Effector memory CD8-positive, alpha-beta T cell (primary cell): Measurements from ENCODE around the gene CCDC88C.

Source experiments
- ATAC-seq: fragments of 150-1000 bp; cut with Tn5 transposase; replicated peaks from 2 replicates; pipeline ENCODE4 v1.10.0; 2021; ENCODE audit warnings: mild to moderate bottlenecking, moderate library complexity
- DNase-seq, 3 experiments: peaks; one replicate each; pipeline ENCODE4 v3.0.0; 2021
- H3K27ac Mint-ChIP-seq, 2 donors: one replicate each; pipeline ENCODE4 v1.8.0; 2022; ENCODE audit warnings: mild to moderate bottlenecking in 2 of 2, mixed read lengths in 2 of 2, moderate library complexity in 2 of 2
- H3K27me3 Mint-ChIP-seq, 2 donors: one replicate each; pipeline ENCODE4 v1.8.0; 2022; ENCODE audit warnings: mixed read lengths in 2 of 2
- H3K36me3 Mint-ChIP-seq: one replicate; pipeline ENCODE4 v1.8.0; 2022; ENCODE audit warnings: mild to moderate bottlenecking, moderate library complexity, mixed read lengths; ENCODE audit not compliant: insufficient read depth
- H3K4me1 Mint-ChIP-seq, 2 donors: one replicate each; pipeline ENCODE4 v1.8.0; 2022; ENCODE audit warnings: low read depth in 2 of 2, mixed read lengths in 2 of 2
- H3K4me3 Mint-ChIP-seq, 2 donors: one replicate each; pipeline ENCODE4 v1.8.0; 2022; ENCODE audit warnings: mild to moderate bottlenecking in 2 of 2, mixed read lengths in 2 of 2, moderate library complexity in 2 of 2
- H3K9me3 Mint-ChIP-seq, 2 donors: one replicate each; pipeline ENCODE4 v1.8.0; 2022; ENCODE audit warnings: mixed read lengths in 2 of 2

CCDC88C gene

GRCh38 chr14:91322623-91323022, 95.0 kb downstream of the CCDC88C start:
- H3K36me3 Mint-ChIP-seq: peaks cover 99% of the 10 kb centered on the region
- ATAC-seq (no peak), DNase-seq (no peak)
- H3K9me3 Mint-ChIP-seq: no peaks in the 10 kb centered on the region
- peak overlapping the region in 1 of 2 donors; percentile 79 for H3K4me3 Mint-ChIP-seq
- no peaks in the 10 kb centered on the region for H3K27me3 Mint-ChIP-seq
- H3K27ac Mint-ChIP-seq: peak overlapping the region; percentile 98
- peaks cover 47 to 57% of the 10 kb centered on the region in 2 donors for H3K4me1 Mint-ChIP-seq

GRCh38 chr14:91321131-91321530, 96.5 kb downstream of the CCDC88C start:
- H3K4me1 Mint-ChIP-seq: peaks cover 61 to 64% of the 10 kb centered on the region in 2 donors
- DNase-seq (no peak), ATAC-seq (no peak)
- no peaks in the 10 kb centered on the region for H3K27me3 Mint-ChIP-seq
- H3K9me3 Mint-ChIP-seq: no peaks in the 10 kb centered on the region
- H3K27ac Mint-ChIP-seq: peak overlapping the region; percentile 98
- peaks cover 100% of the 10 kb centered on the region for H3K36me3 Mint-ChIP-seq
- no peak overlapping the region for H3K4me3 Mint-ChIP-seq

DNA sequence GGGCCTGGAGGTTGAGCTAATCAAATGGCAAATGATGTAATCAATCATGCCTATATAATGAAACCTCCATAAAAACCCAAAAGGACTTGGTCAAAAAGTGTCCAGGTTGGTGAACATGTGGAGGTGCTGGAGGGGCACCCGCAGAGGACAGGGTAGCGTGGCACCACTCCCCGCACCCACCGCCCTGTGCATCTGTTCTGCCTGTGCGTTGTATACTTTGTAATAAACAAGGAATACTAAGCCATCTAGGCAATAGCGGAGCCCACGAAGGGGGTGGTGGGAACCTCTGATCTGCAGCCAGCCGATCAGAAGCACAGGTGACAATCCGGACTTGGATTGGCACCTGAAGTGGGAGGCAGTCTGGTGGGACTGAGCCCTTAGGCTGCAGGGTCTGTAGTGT, 97.4 kb downstream of the CCDC88C start:
- DNase-seq (no peak), ATAC-seq (no peak)
- peak overlapping the region; percentile 41 to 92 for H3K27ac Mint-ChIP-seq
- no peak overlapping the region for H3K4me3 Mint-ChIP-seq
- peaks cover 100% of the 10 kb centered on the region for H3K36me3 Mint-ChIP-seq
- peaks cover 60 to 64% of the 10 kb centered on the region in 2 donors for H3K4me1 Mint-ChIP-seq
- H3K9me3 Mint-ChIP-seq: no peaks in the 10 kb centered on the region
- no peaks in the 10 kb centered on the region for H3K27me3 Mint-ChIP-seq

DNA sequence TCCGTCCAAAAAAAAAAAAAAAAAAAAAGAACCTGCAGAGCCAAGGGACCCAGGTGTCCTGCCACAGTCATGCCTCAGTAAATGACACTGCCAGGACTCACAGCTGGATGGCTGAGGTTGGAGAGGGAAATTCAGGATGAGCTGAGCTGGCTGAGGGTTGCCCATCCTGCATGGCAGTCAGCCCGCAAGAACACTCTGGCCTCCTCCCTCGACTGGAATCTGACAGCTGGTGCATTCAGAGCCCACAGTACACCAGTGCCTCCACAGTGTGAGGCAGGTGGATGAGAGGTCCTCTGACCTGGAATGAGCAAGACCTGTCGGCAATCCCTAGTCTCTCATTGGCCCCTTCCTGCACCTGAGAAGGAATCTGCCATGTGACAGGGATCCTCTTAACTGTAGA, 98.7 kb downstream of the CCDC88C start:
- Mint-ChIP-seq H3K4me3 (no peak overlapping the region), H3K27me3 (no peaks in the 10 kb centered on the region), H3K4me1 (peaks cover 53 to 58% of the 10 kb centered on the region in 2 donors), H3K36me3 (peaks cover 98% of the 10 kb centered on the region), H3K9me3 (no peaks in the 10 kb centered on the region), H3K27ac (peak overlapping the region; percentile 92 to 93)
- DNase-seq (no peak), ATAC-seq (no peak)

DNA sequence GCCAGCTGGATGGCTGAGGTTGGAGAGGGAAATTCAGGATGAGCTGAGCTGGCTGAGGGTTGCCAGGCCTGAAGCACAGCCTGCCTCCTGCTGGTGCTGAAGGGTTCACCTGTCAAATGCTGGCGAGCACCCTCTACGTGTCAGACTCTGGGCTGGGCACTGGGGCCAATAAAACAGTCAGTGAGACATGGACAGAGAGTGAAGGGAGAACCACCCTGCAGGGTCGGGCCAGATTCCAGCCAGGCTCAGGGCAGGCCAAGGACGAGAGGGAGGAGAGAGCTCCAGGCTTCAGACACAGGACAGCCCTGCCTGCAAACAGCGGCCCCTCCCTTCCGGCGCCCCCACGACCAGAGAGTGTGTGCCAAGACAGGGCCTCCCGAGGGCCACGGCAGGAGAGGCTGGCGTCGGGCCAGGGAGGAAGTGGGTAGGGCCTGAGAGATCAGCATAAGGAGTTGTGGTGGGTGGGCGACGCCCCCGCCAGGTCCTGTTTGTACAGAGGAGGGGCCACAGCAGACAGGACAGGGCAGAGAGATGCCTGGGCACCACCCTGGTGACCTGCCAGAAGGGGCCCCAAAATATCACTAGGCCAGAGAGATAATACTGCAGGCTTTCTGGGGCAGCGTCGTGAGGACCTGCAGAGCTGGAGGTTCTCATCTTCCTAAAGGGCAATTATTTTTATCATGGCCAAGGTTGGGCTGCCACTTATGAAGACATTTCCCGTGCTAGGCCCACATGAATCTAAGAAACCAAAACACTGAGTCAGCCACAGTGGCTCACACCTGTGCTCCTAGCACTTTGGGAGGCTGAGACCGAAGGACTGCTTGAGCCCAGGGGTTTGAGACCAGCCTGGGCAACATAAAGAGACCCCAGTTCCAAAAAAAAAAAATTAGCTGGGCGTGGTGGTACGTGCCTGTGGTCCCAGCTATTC, 100.0 kb downstream of the CCDC88C start:
- no peaks in the 10 kb centered on the region for H3K9me3 Mint-ChIP-seq
- DNase-seq (peak; percentile 74 to 78 (median 76)), ATAC-seq (peak; percentile 48)
- H3K27me3 Mint-ChIP-seq: no peaks in the 10 kb centered on the region
- H3K36me3 Mint-ChIP-seq: peaks cover 98% of the 10 kb centered on the region
- H3K4me1 Mint-ChIP-seq: peaks cover 56 to 59% of the 10 kb centered on the region in 2 donors
- peak overlapping the region; percentile 92 to 93 for H3K27ac Mint-ChIP-seq
- peak overlapping the region; percentile 61 to 83 for H3K4me3 Mint-ChIP-seq

GRCh38 chr14:91316761-91317160, 100.9 kb downstream of the CCDC88C start:
- no peak for ATAC-seq
- H3K4me3 Mint-ChIP-seq: peak overlapping the region; percentile 61 to 83

DNA sequence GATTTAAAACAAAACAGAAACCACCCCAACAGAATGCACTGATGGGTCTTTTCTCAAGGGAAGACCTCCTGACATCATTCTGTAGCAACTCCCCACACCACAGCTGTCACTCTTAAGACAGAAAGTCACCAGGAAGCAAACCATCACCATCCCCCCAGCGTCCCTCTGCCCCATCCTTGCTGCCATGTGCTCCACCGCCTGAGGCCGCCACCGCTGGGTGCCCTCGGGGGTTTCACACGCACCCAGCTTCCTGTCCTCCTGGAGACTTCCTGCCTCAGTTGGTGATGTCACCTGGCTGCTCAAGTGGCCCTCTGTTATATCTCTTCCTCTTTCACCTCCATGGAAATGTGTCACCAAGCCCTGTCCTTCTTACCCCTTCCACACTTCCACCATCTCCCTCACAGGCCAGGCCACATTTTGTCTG, 101.8 kb downstream of the CCDC88C start:
- peak overlapping the region; percentile 61 to 83 for H3K4me3 Mint-ChIP-seq
- no peaks in the 10 kb centered on the region for H3K9me3 Mint-ChIP-seq
- DNase-seq: peak; percentile 84 to 86 (median 86)
- H3K27ac Mint-ChIP-seq: peak overlapping the region; percentile 92 to 93
- H3K36me3 Mint-ChIP-seq: peaks cover 97% of the 10 kb centered on the region
- no peaks in the 10 kb centered on the region for H3K27me3 Mint-ChIP-seq
- H3K4me1 Mint-ChIP-seq: peaks cover 64% of the 10 kb centered on the region in 2 donors
- ATAC-seq: peak; percentile 79

More at GRCh38 chr14:91316761-91317160, 100.9 kb downstream of the CCDC88C start:
- Mint-ChIP-seq H3K27me3 (no peaks in the 10 kb centered on the region), H3K36me3 (peaks cover 97% of the 10 kb centered on the region), H3K4me1 (peaks cover 56 to 59% of the 10 kb centered on the region in 2 donors), H3K9me3 (no peaks in the 10 kb centered on the region), H3K27ac (peak overlapping the region; percentile 92 to 93)
- no peak for DNase-seq

DNA sequence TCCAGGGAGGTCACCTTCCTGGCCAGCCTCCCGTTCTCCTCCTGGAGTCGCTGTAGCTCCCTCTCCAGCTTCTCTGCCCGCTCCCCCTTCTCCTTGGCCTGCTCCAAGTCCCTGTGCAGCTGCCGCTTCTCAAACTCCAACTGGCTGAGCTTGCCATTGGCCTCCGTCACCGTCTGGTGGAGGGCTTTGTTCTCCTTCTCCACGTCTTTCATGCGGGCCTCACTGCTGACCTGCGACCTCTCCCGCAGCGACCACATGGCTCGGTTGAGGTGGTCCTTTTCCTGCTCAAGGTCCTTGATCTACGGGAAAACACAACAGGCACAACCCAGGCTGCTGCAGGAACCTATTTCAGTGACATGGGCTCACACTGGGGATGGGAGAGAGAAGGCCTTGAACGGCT, 103.8 kb downstream of the CCDC88C start:
- Mint-ChIP-seq H3K4me1 (peaks cover 64 to 66% of the 10 kb centered on the region in 2 donors), H3K4me3 (peak overlapping the region in 1 of 2 donors; percentile 20), H3K36me3 (peaks cover 97% of the 10 kb centered on the region), H3K9me3 (no peaks in the 10 kb centered on the region), H3K27me3 (no peaks in the 10 kb centered on the region), H3K27ac (peak overlapping the region in 1 of 2 donors; percentile 94)
- DNase-seq (no peak), ATAC-seq (no peak)

DNA sequence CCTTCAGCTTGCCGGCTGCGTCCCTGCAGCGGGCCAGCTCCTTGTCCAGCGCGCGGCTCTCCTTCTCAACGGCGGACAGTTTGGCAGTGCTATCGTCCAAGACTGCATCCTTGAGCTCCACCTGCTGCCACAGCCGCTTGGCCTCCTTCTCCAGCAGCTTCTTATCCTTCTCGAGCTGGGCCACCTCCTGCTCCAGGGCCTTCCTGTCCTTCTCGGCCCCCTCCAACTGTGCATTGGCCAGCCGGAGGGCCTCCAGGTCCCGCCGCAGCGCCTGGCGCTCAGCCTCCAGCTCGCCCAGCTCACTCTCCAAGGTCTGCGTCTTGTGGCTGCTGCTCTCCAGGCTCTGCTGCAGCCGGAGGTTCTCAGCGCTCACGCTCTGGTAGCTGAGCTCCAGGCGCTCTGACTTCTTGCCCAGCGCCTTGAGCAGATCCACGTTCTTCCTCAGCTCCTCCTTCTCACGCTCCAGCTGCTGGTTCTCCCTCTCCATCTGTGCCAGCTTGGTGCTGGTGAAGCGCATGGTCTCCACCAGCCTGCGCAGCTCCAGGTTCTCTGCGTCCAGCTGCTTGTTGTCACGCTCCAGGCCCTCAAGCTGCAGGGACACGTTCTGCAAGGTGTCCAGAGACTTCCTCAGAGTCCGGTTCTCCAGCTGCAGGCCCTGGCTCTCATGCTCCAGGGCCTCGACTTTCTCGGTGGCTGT, 104.3 kb downstream of the CCDC88C start:
- ATAC-seq (no peak), DNase-seq (no peak)
- H3K4me3 Mint-ChIP-seq: peak overlapping the region; percentile 8 to 20
- H3K27me3 Mint-ChIP-seq: no peaks in the 10 kb centered on the region
- H3K4me1 Mint-ChIP-seq: peaks cover 60 to 65% of the 10 kb centered on the region in 2 donors
- peaks cover 97% of the 10 kb centered on the region for H3K36me3 Mint-ChIP-seq
- H3K9me3 Mint-ChIP-seq: no peaks in the 10 kb centered on the region
- peak overlapping the region; percentile 76 to 94 for H3K27ac Mint-ChIP-seq

DNA sequence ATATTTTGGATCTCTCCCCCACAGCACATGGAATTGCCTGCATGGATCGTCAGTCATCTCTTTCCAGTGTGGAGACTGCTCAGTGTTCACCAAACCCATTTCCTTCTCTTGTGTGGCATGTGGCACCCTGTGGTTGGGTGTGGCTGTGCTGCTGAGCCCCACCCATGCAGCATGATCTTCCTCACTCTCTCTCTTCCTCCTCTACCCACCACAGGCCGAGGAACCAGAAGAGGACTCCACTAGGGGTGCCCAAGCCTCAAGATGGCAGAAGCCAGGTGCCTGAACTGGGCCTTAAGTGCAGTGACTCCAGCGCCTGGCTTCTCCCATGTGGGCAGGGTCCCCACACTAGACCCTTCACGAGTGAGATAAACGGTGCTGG, 106.3 kb downstream of the CCDC88C start:
- H3K27me3 Mint-ChIP-seq: no peaks in the 10 kb centered on the region
- peaks cover 97% of the 10 kb centered on the region for H3K36me3 Mint-ChIP-seq
- no peaks in the 10 kb centered on the region for H3K9me3 Mint-ChIP-seq
- peak overlapping the region; percentile 91 to 92 for H3K27ac Mint-ChIP-seq
- DNase-seq: peak; percentile 45 to 52 (median 51)
- peak; percentile 51 for ATAC-seq
- peaks cover 47 to 56% of the 10 kb centered on the region in 2 donors for H3K4me1 Mint-ChIP-seq
- H3K4me3 Mint-ChIP-seq: peak overlapping the region; percentile 56 to 58

DNA sequence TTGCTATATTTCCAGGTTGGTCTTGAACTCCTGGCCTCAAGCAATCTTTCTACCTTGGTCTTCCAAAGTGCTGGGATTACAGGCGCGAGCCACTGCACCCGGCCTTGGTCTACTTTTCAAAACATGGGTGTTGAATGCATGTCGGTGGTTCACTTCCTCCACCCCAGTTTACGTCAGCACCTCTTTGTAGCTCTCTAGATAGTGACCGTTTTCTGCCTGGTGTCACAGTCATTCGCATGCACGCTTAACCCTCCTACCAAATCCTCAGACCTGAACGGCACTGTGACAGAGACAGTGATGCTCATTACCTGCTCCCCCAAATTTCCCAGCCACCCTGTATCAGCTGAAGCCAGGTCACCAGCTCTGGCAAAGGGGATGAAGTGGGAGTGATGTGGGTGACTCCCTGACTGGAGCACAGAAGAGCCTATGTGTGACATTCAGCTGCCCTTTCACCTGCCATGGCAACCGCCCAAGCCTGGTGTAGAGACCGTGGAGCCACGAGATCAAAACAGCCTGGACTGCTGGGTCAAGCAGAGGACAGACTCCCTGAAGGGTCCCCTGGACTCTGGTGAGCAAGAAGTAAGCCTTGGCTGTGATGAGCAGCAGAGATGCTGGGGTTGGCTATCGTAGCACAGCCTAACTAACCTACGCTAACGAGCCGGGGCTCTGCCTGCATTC, 106.9 kb downstream of the CCDC88C start:
- H3K4me1 Mint-ChIP-seq: peaks cover 41 to 51% of the 10 kb centered on the region in 2 donors
- peak; percentile 81 for ATAC-seq
- peak overlapping the region; percentile 91 to 92 for H3K27ac Mint-ChIP-seq
- H3K9me3 Mint-ChIP-seq: no peaks in the 10 kb centered on the region
- H3K27me3 Mint-ChIP-seq: no peaks in the 10 kb centered on the region
- H3K4me3 Mint-ChIP-seq: peak overlapping the region; percentile 56 to 58
- peaks cover 97% of the 10 kb centered on the region for H3K36me3 Mint-ChIP-seq
- peak; percentile 27 to 52 (median 49) for DNase-seq

DNA sequence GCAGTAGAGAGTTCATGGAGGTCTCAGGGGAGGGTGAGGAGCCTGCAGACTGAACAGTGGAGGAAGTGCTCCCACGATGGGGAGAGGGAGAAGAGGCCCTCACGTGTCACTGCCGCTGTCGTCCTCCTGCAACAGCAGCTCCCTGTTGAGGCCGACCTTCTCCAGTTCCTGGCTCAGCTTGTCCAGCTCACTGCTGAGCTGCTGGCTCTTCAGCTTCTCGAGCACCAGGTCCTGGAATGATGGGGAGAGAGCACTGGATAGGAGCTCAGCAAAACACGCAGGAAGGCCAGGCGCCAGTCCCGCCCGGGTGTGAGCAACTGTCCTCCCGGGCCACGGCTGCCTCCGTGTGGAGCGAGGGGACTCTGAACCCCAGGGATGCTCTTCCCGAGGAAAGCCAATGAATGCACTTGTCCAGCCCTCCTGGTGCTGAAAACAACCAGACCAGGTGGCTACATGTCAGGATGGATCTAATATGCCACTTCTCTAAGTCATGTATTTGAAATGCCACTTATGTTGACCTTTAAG, 107.8 kb downstream of the CCDC88C start:
- ATAC-seq (no peak), DNase-seq (no peak)
- H3K9me3 Mint-ChIP-seq: no peaks in the 10 kb centered on the region
- H3K4me1 Mint-ChIP-seq: peaks cover 38 to 50% of the 10 kb centered on the region in 2 donors
- no peaks in the 10 kb centered on the region for H3K27me3 Mint-ChIP-seq
- peaks cover 99% of the 10 kb centered on the region for H3K36me3 Mint-ChIP-seq
- H3K27ac Mint-ChIP-seq: peak overlapping the region in 1 of 2 donors; percentile 92
- peak overlapping the region in 1 of 2 donors; percentile 26 for H3K4me3 Mint-ChIP-seq

DNA sequence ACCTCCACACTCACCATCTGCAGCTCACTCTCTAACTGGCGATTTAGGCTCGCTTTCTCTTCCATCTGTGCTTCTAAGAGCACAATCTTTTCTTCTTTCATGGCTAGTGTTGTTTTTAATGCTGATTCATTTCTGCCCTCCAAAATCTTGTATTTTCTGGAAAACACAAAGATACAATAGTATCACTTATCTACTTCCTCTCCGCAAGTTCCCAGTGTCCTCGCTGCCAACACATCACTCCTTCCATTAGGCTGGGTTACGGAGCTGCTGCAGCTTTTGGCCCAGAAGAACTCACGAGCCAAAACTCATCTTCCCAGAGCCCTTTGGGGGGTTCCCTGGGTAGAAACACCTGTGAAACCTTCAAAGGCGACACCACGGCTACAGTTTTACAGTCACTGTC, 109.3 kb downstream of the CCDC88C start:
- H3K4me1 Mint-ChIP-seq: peaks cover 30 to 38% of the 10 kb centered on the region in 2 donors
- H3K4me3 Mint-ChIP-seq: no peak overlapping the region
- peak overlapping the region; percentile 24 to 65 for H3K27ac Mint-ChIP-seq
- no peak for ATAC-seq
- no peak for DNase-seq
- H3K36me3 Mint-ChIP-seq: peaks cover 99% of the 10 kb centered on the region
- no peaks in the 10 kb centered on the region for H3K27me3 Mint-ChIP-seq
- H3K9me3 Mint-ChIP-seq: no peaks in the 10 kb centered on the region
